CD4-positive, alpha-beta T cell treated with Interleukin-2 at 100 ng/mL for 4 hours (primary cell): Measurements from ENCODE around the gene FBXL2.
"Not testable (repeated sequence)": the region's sequence is repeated elsewhere in the genome, so short reads cannot be mapped to it uniquely, and the experiment has no call there.

Experiments used
- DNase-seq: peaks from one replicate; pipeline ENCODE4 v3.0.0-alpha.2; 2020; ENCODE audit warnings: low spot score

FBXL2 gene

GRCh38 chr3:33317963-33318709, 40.9 kb downstream of the FBXL2 start:
- DNase-seq = no peak

- no peak for DNase-seq
Measured at GRCh38 chr3:33318710-33319380, 41.6 kb downstream of the FBXL2 start.

- no peak for DNase-seq
Measured at GRCh38 chr3:33322412-33322811, 45.2 kb downstream of the FBXL2 start.

- no peak for DNase-seq
Measured at GRCh38 chr3:33331414-33331813, 54.2 kb downstream of the FBXL2 start.

GRCh38 chr3:33334364-33334763, 57.1 kb downstream of the FBXL2 start:
- no peak for DNase-seq

GRCh38 chr3:33338936-33339465, 61.8 kb downstream of the FBXL2 start:
- DNase-seq = not testable (repeated sequence)

- DNase-seq = no peak
Measured at GRCh38 chr3:33339758-33340157, 62.5 kb downstream of the FBXL2 start.

- no peak for DNase-seq
Measured at GRCh38 chr3:33355611-33356010, 78.4 kb downstream of the FBXL2 start.

- DNase-seq = no peak
Measured at GRCh38 chr3:33358172-33358781, 81.0 kb downstream of the FBXL2 start.

GRCh38 chr3:33360136-33360825, 83.0 kb downstream of the FBXL2 start:
- DNase-seq = no peak

- DNase-seq = no peak
Measured at GRCh38 chr3:33363113-33363800, 86.0 kb downstream of the FBXL2 start.

GRCh38 chr3:33364060-33364459, 86.8 kb downstream of the FBXL2 start:
- no peak for DNase-seq

GRCh38 chr3:33364531-33365128, 87.4 kb downstream of the FBXL2 start:
- no peak for DNase-seq

GRCh38 chr3:33372218-33373081, 95.2 kb downstream of the FBXL2 start:
- DNase-seq = peak; percentile 57

- no peak for DNase-seq
Measured at GRCh38 chr3:33373082-33373437, 95.8 kb downstream of the FBXL2 start.

- no peak for DNase-seq
Measured at GRCh38 chr3:33377489-33377888, 100.2 kb downstream of the FBXL2 start.

- DNase-seq = no peak
Measured at GRCh38 chr3:33377931-33378330, 100.7 kb downstream of the FBXL2 start.

GRCh38 chr3:33380653-33381052, 103.4 kb downstream of the FBXL2 start:
- DNase-seq = no peak

GRCh38 chr3:33383951-33384350, 106.7 kb downstream of the FBXL2 start:
- no peak for DNase-seq

GRCh38 chr3:33385423-33385822, 108.2 kb downstream of the FBXL2 start:
- peak; percentile 13 for DNase-seq
